GM12872 (cell line): ENCODE measurements around the gene TUBGCP2.

Experiments used
- CTCF ChIP-seq: IDR thresholded peaks from 3 replicates; pipeline ENCODE4 v1.5.1; 2011; ENCODE audit warnings: low read depth, mild to moderate bottlenecking, low read length, moderate library complexity; ENCODE audit not compliant: insufficient read depth

The TUBGCP2 gene

DNA sequence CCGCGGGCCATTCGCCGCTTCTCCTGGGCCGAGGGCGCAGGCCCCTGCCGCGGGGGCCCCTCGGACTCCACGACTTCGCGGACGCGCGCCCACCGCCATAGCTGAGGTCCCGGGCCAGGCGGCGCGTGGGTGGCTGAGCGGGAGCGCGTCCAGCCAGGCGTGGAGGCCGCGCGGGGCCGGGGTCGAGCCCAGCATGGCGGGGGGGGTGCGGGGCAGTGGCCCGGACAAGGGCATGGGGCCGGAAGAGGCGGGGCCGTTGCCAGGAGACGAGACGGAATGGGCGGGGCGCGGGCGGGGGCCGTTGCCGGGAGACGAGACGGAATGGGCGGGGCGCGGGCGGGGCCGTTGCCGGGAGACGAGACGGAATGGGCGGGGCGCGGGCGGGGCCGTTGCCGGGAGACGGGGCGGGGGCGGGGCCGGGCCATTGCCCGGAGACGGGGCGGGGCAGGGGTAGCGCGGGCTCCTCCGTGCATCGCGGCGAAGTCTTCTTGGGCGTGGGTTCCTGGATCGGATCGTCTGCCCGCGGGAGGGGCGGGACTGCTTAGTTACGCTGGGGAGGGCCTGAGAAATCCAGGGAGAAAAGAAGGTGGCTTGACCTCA is 46.8 kb downstream of the TUBGCP2 start:
- TF ChIP-seq CTCF = no peak

DNA sequence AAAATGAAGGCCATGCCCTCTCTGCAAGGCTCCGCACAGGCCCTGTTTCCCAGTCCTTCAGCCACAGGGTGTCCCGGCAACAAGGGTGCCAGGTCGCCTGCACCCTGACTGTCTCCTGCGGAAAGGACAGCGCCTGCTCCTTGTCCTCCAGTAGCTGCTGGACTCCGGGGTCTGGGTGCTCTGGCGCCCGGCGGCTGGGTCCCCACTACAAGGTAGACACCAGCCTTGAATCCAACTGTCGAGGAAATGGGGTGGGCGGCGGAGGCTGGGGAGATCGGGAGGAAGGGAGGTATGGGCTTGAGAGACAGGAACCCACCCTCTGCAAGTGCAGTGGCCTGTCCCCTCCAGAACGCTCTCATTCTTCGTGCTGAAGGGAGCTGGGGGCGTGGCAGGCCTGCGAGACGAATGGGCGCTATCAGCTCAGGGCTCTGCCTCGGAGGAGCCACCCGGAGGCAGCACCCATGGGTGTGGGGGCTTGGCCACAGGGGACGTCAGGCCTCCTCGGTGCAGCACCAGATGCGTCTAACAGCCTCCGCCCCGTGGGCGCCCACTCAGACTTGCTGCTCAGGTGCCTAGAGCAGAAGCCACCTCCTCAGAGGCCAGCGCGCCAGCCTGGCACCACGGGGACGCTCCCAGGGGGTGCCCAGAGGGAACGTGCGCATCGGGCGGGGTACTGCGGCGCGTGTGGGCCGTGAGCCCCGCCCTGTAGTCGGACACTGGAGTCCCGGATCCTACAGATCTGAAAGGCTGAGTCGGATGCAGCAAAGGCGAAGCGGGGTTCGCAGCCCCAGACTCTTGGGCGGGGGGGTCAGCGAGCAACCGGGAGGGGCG is 47.6 kb downstream of the TUBGCP2 start:
- TF ChIP-seq CTCF = 0 out of 3 replicates have a peak, but pooled peaks have one; percentile 1

GRCh38 chr10:133259602-133259989 is 49.1 kb downstream of the TUBGCP2 start:
- no peak for TF ChIP-seq CTCF

DNA sequence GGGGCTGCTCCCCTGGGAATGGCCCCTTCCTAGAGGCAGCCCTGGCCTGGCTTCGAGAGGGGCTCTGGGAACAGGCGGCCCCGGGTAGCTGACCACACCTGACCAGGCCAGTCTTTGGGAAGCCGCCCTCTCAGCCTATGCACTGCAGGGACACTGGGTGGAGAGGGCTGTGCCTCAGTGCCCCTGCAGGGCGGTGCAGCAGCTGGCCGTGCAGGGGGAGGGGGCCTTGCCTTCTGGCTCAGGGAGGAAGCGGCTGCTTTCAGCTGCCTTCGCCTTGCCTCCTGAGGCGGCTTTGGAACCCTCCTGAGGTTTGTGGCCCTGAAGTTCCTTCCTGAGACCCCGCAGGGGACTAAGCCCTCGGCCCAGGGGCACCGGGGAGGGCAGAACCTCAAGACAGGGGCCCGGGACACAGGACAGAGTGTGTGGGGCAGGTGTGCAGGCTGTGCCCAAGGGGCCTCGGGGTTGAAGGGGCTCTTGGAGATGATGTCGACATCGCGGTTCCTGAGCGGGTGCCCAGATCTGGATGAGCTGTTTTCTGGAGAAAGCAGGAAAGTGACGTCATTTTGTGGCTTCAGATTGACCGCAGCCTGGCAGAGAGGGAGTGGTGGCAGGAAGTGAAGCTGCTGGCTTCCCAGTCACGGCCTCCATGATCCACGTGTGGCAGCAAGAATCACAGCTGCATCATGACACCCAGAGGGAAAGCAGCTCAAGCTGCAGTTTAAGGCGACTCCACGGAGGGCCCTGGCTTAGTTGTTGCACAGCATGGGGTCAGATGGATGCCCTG is 49.7 kb downstream of the TUBGCP2 start:
- TF ChIP-seq CTCF = no peak

DNA sequence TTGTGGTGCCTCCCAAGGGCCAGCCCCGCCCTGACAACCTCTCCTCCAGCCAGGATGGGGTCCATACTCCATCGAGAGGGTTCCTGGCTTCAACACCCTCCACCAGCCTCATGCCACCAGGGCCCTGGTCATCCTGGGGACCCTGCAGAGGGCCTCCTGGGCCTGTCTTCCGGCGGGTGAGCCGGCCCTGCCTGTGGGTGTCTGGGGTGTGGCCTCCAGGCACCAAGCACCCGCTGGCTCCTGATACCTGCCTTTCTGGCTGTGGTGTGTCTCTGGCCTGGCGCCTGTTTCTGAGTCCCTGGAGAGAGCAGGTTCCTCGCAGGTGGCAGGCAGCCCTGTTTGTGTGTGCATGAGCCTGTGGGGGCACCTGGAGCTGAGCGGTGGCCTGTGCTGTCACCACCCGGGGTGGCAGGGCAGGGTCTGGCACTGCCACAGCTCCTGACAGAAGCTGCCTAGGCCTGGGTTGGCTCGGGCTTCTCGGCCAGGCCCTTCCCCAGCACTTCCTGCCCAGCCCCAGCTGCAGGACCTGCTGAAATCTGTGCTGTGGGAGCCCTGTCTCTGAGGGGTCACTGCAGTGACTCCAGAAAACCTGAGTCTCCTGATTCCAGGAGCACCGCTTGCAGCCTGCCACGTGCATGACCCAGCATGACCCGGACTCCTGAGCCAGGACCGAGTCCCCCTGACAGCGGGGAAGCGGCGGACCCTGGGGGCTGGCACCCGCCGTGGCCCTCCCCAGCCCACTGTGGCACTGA is 50.4 kb downstream of the TUBGCP2 start:
- no peak for TF ChIP-seq CTCF

GRCh38 chr10:133257489-133258065 is 51.1 kb downstream of the TUBGCP2 start:
- TF ChIP-seq CTCF = no peak
